Mesothelial cell of epicardium (in vitro differentiated cells): Measurements from ENCODE around the gene TMEM132C. TPM values are rescaled to one million over a fixed set of nuclear protein-coding genes. Genes with fewer than 3 reads are reported as not detected.

Source experiments
- DNase-seq, 2 experiments: peaks; one replicate each; pipeline ENCODE4 v3.0.0; 2021; ENCODE audit warnings: low spot score in 2 of 2; ENCODE audit not compliant: unreplicated experiment in 2 of 2
- H3K27ac Mint-ChIP-seq: 2 replicates; pipeline ENCODE4 v1.8.0; 2021; ENCODE audit warnings: mixed read lengths
- H3K27me3 Mint-ChIP-seq: 2 replicates; pipeline ENCODE4 v1.8.0; 2021; ENCODE audit warnings: low read depth, mixed read lengths
- H3K36me3 Mint-ChIP-seq: 2 replicates; pipeline ENCODE4 v1.8.0; 2021; ENCODE audit warnings: mixed read lengths
- H3K4me1 Mint-ChIP-seq: 2 replicates; pipeline ENCODE4 v1.8.0; 2021; ENCODE audit warnings: mixed read lengths
- H3K4me3 Mint-ChIP-seq: 2 replicates; pipeline ENCODE4 v1.8.0; 2021; ENCODE audit warnings: mild to moderate bottlenecking, moderate library complexity, mixed read lengths
- H3K9me3 Mint-ChIP-seq: 2 replicates; pipeline ENCODE4 v1.8.0; 2021; ENCODE audit warnings: mixed read lengths
- CTCF ChIP-seq: fragments of 200-600 bp; sonication (generic); IDR thresholded peaks from one replicate; pipeline ENCODE4 v1.5.0; 2021; ENCODE audit warnings: antibody characterized with exemption; ENCODE audit not compliant: unreplicated experiment
- total RNA-seq: library from RNA; stranded (reverse); gene quantifications from 3 replicates; pipeline ENCODE4 v1.2.1, GENCODE V29; 2021

TMEM132C gene
- total RNA-seq, 1 donor from 2014 or later = 25.5 TPM

GRCh38 chr12:128339126-128339520 is 72.2 kb downstream of the TMEM132C start:
- H3K4me1 Mint-ChIP-seq = peaks cover 31% of the 10 kb centered on the region
- no peak for TF ChIP-seq CTCF
- peaks cover 35% of the 10 kb centered on the region for H3K27me3 Mint-ChIP-seq
- DNase-seq = no peak
- no peaks in the 10 kb centered on the region for H3K9me3 Mint-ChIP-seq
- peak overlapping the region; percentile 3 for H3K4me3 Mint-ChIP-seq
- peak overlapping the region; percentile 78 for H3K27ac Mint-ChIP-seq
- no peaks in the 10 kb centered on the region for H3K36me3 Mint-ChIP-seq

- Mint-ChIP-seq H3K27ac (peak overlapping the region; percentile 78), H3K4me3 (peak overlapping the region; percentile 14), H3K4me1 (peaks cover 31% of the 10 kb centered on the region), H3K36me3 (no peaks in the 10 kb centered on the region), H3K9me3 (no peaks in the 10 kb centered on the region), H3K27me3 (peaks cover 35% of the 10 kb centered on the region)
- no peak for DNase-seq
- TF ChIP-seq CTCF = no peak
Observed at GRCh38 chr12:128339631-128340030, 72.7 kb downstream of the TMEM132C start.

- TF ChIP-seq CTCF = no peak
- Mint-ChIP-seq H3K4me3 (no peak overlapping the region), H3K36me3 (peaks cover 4% of the 10 kb centered on the region), H3K4me1 (peaks cover 2% of the 10 kb centered on the region), H3K27me3 (no peaks in the 10 kb centered on the region), H3K27ac (no peak overlapping the region), H3K9me3 (peaks cover 26% of the 10 kb centered on the region)
- no peak for DNase-seq
Observed at GRCh38 chr12:128353301-128353700, 86.3 kb downstream of the TMEM132C start.

GRCh38 chr12:128356547-128356946 is 89.6 kb downstream of the TMEM132C start:
- no peak overlapping the region for H3K27ac Mint-ChIP-seq
- H3K4me1 Mint-ChIP-seq = peaks cover 11% of the 10 kb centered on the region
- H3K9me3 Mint-ChIP-seq = peaks cover 11% of the 10 kb centered on the region
- DNase-seq = no peak
- peaks cover under 1% of the 10 kb centered on the region for H3K36me3 Mint-ChIP-seq
- peaks cover 3% of the 10 kb centered on the region for H3K27me3 Mint-ChIP-seq
- H3K4me3 Mint-ChIP-seq = no peak overlapping the region
- no peak for TF ChIP-seq CTCF

GRCh38 chr12:128361400-128361995 is 94.5 kb downstream of the TMEM132C start:
- Mint-ChIP-seq H3K27me3 (peaks cover 42% of the 10 kb centered on the region), H3K4me1 (peaks cover 43% of the 10 kb centered on the region), H3K4me3 (no peak overlapping the region)

More at GRCh38 chr12:128361400-128361995, 94.5 kb downstream of the TMEM132C start:
- H3K9me3 Mint-ChIP-seq = no peaks in the 10 kb centered on the region
- peak overlapping the region; percentile 60 for H3K27ac Mint-ChIP-seq
- no peaks in the 10 kb centered on the region for H3K36me3 Mint-ChIP-seq
- no peak for TF ChIP-seq CTCF
- no peak for DNase-seq
